Measurements from ENCODE around the gene GRK3.

The GRK3 gene

DNA sequence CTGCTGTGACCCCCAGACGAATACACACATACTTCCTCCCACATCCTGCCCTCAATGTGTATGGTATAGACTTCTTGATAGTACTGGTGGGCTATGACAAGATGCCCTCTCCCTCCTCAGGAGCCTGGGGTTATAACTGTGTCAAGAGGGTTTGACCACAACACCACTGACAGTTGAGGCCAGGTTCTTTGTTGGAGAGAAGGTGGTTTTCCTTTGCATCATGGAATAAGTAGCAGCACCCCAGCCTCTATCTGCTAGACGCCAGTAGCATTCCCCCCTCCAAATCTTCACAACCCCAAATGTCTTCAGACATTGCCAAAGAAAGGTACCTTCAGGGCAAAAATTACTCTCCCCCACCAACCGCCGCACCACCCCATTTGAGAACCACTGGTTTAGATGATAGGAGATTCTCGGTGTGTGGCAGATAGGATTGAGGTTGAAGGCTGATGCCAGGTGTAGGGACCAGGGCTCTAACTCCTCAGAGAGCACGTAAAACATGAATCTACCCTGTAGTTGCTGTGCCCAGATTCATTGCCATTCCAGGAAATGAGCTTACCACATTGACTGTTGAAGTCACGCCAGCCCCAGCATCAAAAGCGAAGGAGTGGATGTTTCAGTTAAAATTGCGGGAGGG is 172.0 kb downstream of the GRK3 start:
- no peak for DNase-seq (ENCODE audit: low spot score)

- no peak for DNase-seq (ENCODE audit: low spot score)
Observed at GRCh38 chr22:25739659-25740344, 175.3 kb downstream of the GRK3 start.

DNA sequence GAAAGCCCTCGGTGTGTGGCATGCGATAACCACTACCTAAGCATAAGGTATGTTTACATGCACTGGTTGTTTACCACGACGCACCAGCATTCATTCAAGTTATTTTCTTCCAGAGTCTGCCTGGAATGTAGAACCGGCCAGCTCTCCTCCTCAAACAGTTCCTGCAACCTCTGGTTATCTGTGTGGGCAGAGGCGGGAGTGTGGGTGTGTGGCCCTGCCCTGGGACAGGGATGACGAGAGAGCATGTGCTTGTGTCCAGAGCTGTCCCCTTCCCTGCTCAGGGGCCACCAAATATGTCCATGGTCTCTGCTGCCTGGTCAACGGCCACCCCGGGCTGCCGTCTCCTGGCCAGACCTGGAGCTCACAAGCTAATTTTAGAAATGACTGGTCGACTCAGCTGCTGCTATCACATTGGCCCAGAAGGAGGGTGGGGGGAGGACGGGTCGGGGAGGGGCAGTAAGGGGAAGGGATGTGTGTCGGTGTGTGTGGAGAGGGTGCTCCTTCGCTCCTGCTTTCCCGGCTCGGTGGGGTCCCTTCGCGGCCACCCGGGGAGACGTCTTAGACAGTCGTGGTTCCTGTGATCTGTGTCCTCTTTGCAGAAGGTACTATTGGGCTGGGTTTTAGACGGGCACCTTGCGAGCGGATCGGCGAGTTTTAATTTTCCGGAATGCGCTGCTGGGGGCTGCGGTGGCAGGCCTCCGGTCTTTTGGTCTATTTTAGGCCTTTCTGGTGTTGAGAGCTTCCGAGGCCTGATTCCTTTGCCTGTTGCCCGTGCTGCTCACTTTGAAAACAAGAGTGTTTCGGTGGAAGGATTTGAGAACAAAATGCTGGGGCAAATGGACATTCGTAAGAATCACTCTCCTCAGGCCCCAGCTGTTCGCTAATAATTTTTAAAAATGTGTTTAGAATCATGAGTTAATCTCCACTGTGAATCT is 177.5 kb downstream of the GRK3 start, which contains the start of gene MYO18B:
Gene MYO18B, plus strand, starts transcription at position 497 of the 935 bp plus-strand sequence. CDS start 18,905 bp downstream, outside the sequence.
- DNase-seq (ENCODE audit: low spot score), result no peak

- DNase-seq (ENCODE audit: low spot score), result no peak
Observed at GRCh38 chr22:25742918-25743708, 178.6 kb downstream of the GRK3 start.

DNA sequence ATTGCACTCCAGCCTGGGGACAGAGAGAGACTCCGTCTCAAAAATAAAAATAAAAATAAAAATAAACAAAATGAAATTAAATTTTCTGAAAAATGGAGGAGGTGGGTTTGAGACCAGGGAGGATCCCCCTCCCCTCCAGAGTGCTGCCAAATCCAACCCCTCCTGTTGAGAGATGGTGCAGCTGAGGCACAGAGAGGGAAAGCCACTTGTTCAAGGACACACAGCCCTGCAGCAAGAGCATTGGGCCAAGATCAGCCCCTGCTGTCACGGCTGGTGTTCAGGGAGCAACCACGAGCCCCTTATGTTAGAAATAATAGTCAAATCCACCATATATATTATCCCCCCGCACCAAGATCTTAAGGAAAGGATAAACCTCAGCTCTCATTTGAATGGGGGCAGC is 180.2 kb downstream of the GRK3 start:
- DNase-seq (ENCODE audit: low spot score), result no peak

DNA sequence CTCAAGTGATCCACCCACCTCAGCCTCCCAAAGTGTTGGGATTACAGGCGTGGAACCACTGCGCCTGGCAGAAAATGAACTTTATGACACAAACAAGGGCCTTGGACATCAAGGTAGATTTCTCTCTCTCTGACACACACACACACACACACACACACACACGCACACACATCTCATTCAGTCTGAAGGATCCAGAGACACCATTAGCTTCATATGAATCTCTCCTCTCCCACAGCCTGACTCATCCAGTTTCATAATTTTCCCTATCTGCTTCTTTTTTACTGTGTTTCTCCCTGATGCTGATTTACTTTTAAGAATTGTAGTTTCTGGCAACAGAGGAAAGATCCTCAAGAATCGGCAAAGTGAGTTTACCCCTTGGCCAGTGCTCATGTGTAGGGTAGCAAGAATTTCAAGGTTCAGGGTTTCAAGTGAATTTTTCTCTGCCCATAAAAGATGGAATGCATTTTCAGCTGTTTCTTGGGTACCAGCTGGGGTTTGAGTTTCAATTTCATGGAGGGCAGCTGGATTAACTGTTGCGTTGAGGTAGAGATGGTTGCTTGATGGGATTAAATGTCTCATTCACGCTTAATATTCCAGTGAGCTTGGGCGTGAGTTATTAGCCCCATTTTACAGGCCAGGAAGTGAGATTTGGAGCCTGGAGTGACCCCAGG is 181.0 kb downstream of the GRK3 start:
- DNase-seq (ENCODE audit: low spot score), result no peak

DNA sequence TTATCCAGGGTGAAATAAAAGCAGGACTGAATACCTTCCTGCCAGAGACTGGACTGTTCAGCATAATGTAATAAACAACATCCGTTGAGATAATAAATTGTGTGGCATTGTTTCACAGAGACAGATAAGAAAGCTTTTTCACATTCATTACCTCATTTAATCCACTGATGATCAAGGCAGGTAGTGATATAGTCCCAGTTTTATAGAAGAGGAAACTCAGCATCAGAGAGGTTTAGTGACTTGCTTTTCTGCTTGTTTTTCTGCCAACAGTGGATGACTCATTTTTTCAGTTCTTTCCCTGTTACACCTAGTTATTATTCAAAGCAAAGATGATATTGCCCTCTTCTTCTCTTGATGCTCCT is 181.5 kb downstream of the GRK3 start:
- DNase-seq (ENCODE audit: low spot score), result no peak

DNA sequence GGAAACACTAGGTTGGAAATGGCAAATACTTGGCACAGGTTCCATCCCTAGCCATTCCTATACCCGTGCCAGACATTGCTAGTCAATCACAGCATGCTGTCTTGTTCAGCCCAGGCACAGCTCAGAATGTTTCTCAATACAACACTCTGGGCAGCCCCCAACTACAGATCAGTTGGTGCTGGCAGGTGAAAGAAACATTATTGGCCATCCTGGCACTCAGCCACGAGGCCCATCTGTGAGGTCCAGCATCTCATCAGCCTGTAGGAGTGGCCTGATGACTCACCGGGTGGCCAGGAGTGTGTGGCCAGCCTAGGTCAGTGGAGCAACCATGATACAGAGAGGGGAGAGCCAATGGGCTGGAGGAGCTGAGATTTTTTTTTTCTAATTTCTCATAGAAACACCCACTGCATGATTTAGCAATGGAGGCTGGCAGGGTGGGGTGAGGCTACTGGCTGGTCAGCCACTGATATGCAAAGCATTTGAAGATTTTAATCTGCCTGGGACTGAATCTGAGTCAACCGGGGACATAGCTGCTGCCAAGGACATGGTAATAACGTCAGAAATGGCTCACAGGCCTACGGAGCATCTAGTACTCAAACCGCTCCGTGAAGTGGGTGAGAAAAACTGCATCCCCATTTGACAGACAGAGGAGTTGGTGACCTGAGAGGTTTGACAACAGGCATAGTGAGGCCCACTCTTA is 182.9 kb downstream of the GRK3 start:
- DNase-seq (ENCODE audit: low spot score), result no peak

GRCh38 chr22:25748140-25748539 is 183.7 kb downstream of the GRK3 start:
- DNase-seq (ENCODE audit: low spot score), result no peak

DNA sequence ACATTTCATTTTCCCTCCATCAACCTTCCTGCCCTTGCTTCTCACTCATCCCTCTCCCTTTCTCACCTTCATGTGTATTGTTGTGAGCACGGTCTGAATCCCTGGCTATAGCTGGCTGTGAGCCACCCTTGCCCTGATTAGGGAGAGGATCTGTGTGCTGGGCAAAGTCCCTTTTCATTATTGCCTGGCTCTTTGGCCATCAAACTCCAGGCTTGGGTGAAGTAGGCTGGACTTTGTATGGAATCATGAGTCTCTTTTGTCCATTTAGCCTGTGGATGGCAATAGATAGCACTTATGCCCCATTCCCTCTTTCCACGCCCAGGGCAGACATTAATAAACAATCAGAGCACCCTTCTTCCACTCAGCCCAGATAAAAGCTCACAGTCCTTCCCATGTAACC is 184.2 kb downstream of the GRK3 start:
- DNase-seq (ENCODE audit: low spot score), result no peak

GRCh38 chr22:25749420-25750169 is 185.1 kb downstream of the GRK3 start:
- DNase-seq (ENCODE audit: low spot score), result no peak

- DNase-seq (ENCODE audit: low spot score), result no peak
Observed at GRCh38 chr22:25750569-25751173, 186.2 kb downstream of the GRK3 start.

DNA sequence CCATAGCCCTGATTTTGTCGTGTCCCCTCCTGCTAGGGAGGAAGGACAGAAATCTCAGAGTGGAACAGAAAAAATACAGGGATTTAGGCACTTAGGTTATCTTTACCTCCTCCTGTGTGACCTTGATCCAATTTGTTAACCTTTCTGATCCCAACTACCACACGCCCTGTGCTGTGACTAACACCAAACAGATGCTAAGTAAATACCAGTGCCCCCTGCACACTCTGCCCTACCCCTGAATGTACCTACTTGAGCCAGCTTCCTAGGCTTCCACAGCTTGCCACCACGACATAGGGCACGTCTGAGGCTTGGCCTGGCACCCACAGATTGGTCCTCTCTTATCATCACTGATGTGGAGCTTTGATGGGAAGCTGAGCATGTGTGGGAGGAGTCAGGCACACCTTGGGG is 186.7 kb downstream of the GRK3 start:
- no peak for DNase-seq (ENCODE audit: low spot score)

- DNase-seq (ENCODE audit: low spot score), result no peak
Observed at GRCh38 chr22:25752615-25753214, 188.2 kb downstream of the GRK3 start.

GRCh38 chr22:25753252-25753651 is 188.8 kb downstream of the GRK3 start:
- DNase-seq (ENCODE audit: low spot score), result no peak

GRCh38 chr22:25754527-25755202 is 190.2 kb downstream of the GRK3 start:
- no peak for DNase-seq (ENCODE audit: low spot score)

- DNase-seq (ENCODE audit: low spot score), result no peak
Observed at GRCh38 chr22:25757686-25758085, 193.2 kb downstream of the GRK3 start.

DNA sequence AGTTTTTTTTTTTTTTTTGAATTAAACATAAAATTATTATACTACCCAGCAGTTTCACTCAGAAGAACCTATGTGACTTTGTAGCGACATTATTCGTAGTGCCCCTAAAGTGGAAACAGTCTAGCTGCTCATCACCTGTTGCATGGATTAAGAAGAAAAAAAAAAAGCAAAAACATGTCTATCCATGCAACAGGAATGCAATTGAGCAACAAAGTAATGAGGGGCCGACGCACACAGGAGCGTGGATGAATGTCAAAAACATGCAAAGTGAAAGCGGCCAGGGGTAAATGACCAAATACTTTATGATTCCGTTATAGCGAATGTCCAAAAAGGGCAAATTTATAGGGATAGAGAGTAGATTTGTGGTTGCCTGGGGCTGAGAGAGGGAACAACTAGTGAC is 193.8 kb downstream of the GRK3 start:
- DNase-seq (ENCODE audit: low spot score), result no peak

DNA sequence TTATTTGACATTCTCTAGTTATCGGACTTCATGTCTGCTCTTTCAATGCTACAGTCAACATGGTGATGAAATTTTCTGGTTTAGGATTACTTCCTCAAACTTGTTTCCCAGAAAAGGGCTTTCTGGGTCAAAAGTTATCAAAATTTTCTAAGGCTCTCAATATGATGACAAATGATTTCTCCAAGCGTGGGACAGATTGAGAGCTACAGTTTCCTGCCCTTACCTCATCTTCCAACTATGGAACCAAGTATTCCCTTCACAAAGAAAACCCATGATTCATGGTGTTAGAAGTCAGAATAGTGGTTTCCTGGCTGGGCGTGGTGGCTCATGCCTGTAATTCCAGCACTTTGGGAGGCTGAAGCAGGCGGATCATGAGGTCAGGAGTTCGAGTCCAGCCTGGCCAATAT is 195.4 kb downstream of the GRK3 start:
- no peak for DNase-seq (ENCODE audit: low spot score)

All from pons (tissue), 1 donor.